Aorta (tissue), 5 donors: ENCODE data around the gene KIRREL2. TPM values are rescaled to one million over a fixed set of nuclear protein-coding genes. Genes with fewer than 3 reads are reported as not detected.

Source experiments
- ATAC-seq: fragments of 200-7000 bp; cut with Tn5 transposase; one replicate; pipeline ENCODE4 v1.9.1; 2022; ENCODE audit warnings: moderate library complexity; ENCODE audit not compliant: low FRiP score
- DNase-seq, 2 donors: peaks; one replicate each; pipeline ENCODE4 v3.0.0-alpha.2; 2020
- H3K27ac ChIP-seq, 2 donors: one replicate each; pipeline ENCODE4 v1.5.1; 2013; ENCODE audit warnings: low read length in 2 of 2, mild to moderate bottlenecking in 2 of 2, moderate library complexity in 2 of 2, control low read depth in 1 of 2, inconsistent platforms in 1 of 2, low read depth in 1 of 2
- H3K27me3 ChIP-seq, 2 donors: one replicate each; pipeline ENCODE4 v1.6.1; 2013; ENCODE audit warnings: control low read depth in 1 of 2, low read length in 1 of 2, mild to moderate bottlenecking in 1 of 2, moderate library complexity in 1 of 2; ENCODE audit not compliant: insufficient read depth in 2 of 2, control insufficient read depth in 1 of 2
- H3K36me3 ChIP-seq, 2 donors: one replicate each; pipeline ENCODE4 v1.6.1; 2013; ENCODE audit warnings: control low read depth in 1 of 2, low read length in 1 of 2, mild to moderate bottlenecking in 1 of 2; ENCODE audit not compliant: insufficient read depth in 2 of 2, control insufficient read depth in 1 of 2
- H3K4me1 ChIP-seq, 2 donors: one replicate each; pipeline ENCODE4 v1.6.1; 2013; ENCODE audit warnings: low read length in 2 of 2, control low read depth in 1 of 2, mild to moderate bottlenecking in 1 of 2, moderate library complexity in 1 of 2; ENCODE audit not compliant: insufficient read depth in 2 of 2, control insufficient read depth in 1 of 2
- H3K4me3 ChIP-seq, 2 donors: one replicate each; pipeline ENCODE4 v1.5.1; 2013; ENCODE audit warnings: low read length in 2 of 2, control low read depth in 1 of 2, mild to moderate bottlenecking in 1 of 2
- H3K9me3 ChIP-seq: one replicate; pipeline ENCODE4 v1.6.1; 2013; ENCODE audit warnings: mild to moderate bottlenecking, low read length; ENCODE audit not compliant: control insufficient read depth
- WGBS, 2 donors: extraction: QIAGEN DNeasy Blood & Tissue Kit; methylation state at CpG; one replicate each; pipeline ENCODE4 v1.1.7; 2013; 5-methylcytosine and 5-hydroxymethylcytosine counted together
- intact Hi-C, 2 donors: fragments of 100-400 bp; cut with DNase I; formaldehyde crosslinking; loops; one replicate each; pipeline versions ENCODE4 v1.14.2 to v1.15.0; 2022
- polyA plus RNA-seq, 2 donors: library from polyadenylated mRNA; stranded (reverse); fragments of 200-250 nt; gene quantifications; one replicate each; pipeline ENCODE4 v1.2.3, GENCODE V29; 2013
- total RNA-seq, 2 donors: library from RNA; stranded (reverse); fragmentation: NEBNext Ultra II Directional; extraction: Animal tissue kit (Norgen Biotek cat#: 25700); gene quantifications; one replicate each; pipeline ENCODE4 v1.2.1, GENCODE V29; 2021
- donor health status: healthy with polysubstance abuse.
- donor health status: Bipolar disorder and iron deficiency.
- donor health status: DM: no; HTN: no; CAD: no.
- donor health status: DM: no; HTN: no; CAD: no.
- donor health status: DM: yes; HTN: yes; CAD: no.

The KIRREL2 gene
- total and polyA plus RNA-seq, 4 donors, result 0.08 to 0.50 TPM; not detected in 2

- DNase-seq (no peak), ATAC-seq (no peak)
- intact Hi-C loops, result no loop called here
- H3K4me3 ChIP-seq, result no peak overlapping the region
- H3K9me3 ChIP-seq, result no peaks in the 10 kb centered on the region
- no peaks in the 10 kb centered on the region for H3K27me3 ChIP-seq
- H3K36me3 ChIP-seq, result no peaks in the 10 kb centered on the region
- WGBS, 2 donors, result 40 to 45% methylated on average over 32 of the region's 32 CpGs
- no peaks in the 10 kb centered on the region for H3K4me1 ChIP-seq
- H3K27ac ChIP-seq, result no peak overlapping the region
Observed at GRCh38 chr19:35851213-35852028, 5.3 kb upstream of the KIRREL2 start.

- no peak within 1 kb of the TSS for H3K27ac ChIP-seq
- intact Hi-C loops, result no loop called here
- H3K4me1 ChIP-seq, result no peaks in the 10 kb centered on the region
- no peaks in the 10 kb centered on the region for H3K9me3 ChIP-seq
- no peak within 1 kb of the TSS for H3K4me3 ChIP-seq
- 48 to 49% methylated on average over 9 of the region's 9 CpGs for WGBS, 2 donors
- H3K27me3 ChIP-seq, result no peaks in the 10 kb centered on the region
- no peak for DNase-seq
- no peak for ATAC-seq
- no peaks in the 10 kb centered on the region for H3K36me3 ChIP-seq
Observed at GRCh38 chr19:35852029-35852780, 4.5 kb upstream of the KIRREL2 start, which contains the start of gene NPHS1. TSS of gene NPHS1 (minus strand) at chr19:35852504. CDS start at chr19:35851837, 667 bp downstream.

- ATAC-seq, result no peak
- Histone ChIP-seq H3K27ac (no peak overlapping the region), H3K36me3 (no peaks in the 10 kb centered on the region), H3K4me3 (no peak overlapping the region), H3K27me3 (no peaks in the 10 kb centered on the region), H3K9me3 (no peaks in the 10 kb centered on the region), H3K4me1 (no peaks in the 10 kb centered on the region)
- DNase-seq, result no peak
- intact Hi-C loops, result no loop called here
- 65 to 67% methylated on average over 8 of the region's 8 CpGs for WGBS, 2 donors
Observed at GRCh38 chr19:35853038-35853756, 3.5 kb upstream of the KIRREL2 start.

GRCh38 chr19:35858311-35858710 lies 1.6 kb downstream of the KIRREL2 start:
- no peaks in the 10 kb centered on the region for H3K27me3 ChIP-seq
- WGBS, 2 donors, result 76 to 78% methylated on average over 6 of the region's 6 CpGs
- intact Hi-C loops, result no loop called here

GRCh38 chr19:35859414-35859813 lies 2.7 kb downstream of the KIRREL2 start:
- peaks cover 2% of the 10 kb centered on the region for H3K9me3 ChIP-seq
- intact Hi-C loops, result no loop called here
- no peak for DNase-seq
- WGBS, 2 donors, result 80 to 91% methylated on average over 4 of the region's 4 CpGs
- H3K4me1 ChIP-seq, result no peaks in the 10 kb centered on the region
- H3K27me3 ChIP-seq, result no peaks in the 10 kb centered on the region
- H3K27ac ChIP-seq, result no peak overlapping the region
- no peaks in the 10 kb centered on the region for H3K36me3 ChIP-seq
- H3K4me3 ChIP-seq, result no peak overlapping the region
- ATAC-seq, result no peak

More at GRCh38 chr19:35858311-35858710, 1.6 kb downstream of the KIRREL2 start:
- Histone ChIP-seq H3K27ac (no peak overlapping the region), H3K4me3 (no peak overlapping the region), H3K36me3 (no peaks in the 10 kb centered on the region), H3K9me3 (peaks cover 2% of the 10 kb centered on the region), H3K4me1 (no peaks in the 10 kb centered on the region)
- no peak for DNase-seq
- ATAC-seq, result no peak

GRCh38 chr19:35860436-35860817 lies 3.7 kb downstream of the KIRREL2 start:
- Histone ChIP-seq H3K27me3 (no peaks in the 10 kb centered on the region), H3K27ac (no peak overlapping the region), H3K36me3 (no peaks in the 10 kb centered on the region), H3K9me3 (peaks cover 2% of the 10 kb centered on the region), H3K4me3 (no peak overlapping the region), H3K4me1 (no peaks in the 10 kb centered on the region)
- intact Hi-C loops, result no loop called here
- 20 to 25% methylated on average over 24 of the region's 24 CpGs for WGBS, 2 donors
- DNase-seq (no peak), ATAC-seq (no peak)

DNA sequence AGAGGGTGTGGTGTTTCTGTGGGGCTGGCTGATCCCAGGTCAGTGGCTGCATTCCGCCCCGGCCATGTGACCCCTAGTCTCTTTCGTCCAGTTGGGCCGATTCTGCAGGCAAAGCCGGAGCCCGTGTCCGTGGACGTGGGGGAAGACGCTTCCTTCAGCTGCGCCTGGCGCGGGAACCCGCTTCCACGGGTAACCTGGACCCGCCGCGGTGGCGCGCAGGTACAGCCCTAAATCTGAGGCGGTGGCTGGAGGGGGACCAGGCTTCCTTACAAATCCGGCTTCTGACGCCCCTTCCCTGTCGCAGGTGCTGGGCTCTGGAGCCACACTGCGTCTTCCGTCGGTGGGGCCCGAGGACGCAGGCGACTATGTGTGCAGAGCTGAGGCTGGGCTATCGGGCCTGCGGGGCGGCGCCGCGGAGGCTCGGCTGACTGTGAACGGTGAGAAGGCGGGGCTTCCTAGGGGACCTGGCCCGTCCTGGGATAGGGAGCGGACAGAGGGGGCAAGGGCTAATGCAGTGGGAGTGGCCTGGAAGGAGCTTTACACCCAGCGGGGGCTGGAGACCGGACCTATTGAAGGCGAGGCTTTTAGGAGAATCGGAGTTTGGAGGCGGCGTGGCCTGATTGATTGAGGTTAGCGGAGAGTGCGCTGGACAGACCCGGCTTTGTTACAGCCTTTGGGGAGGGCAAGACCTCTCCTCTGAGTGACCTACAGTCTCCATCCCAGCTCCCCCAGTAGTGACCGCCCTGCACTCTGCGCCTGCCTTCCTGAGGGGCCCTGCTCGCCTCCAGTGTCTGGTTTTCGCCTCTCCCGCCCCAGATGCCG lies 4.3 kb downstream of the KIRREL2 start:
- Histone ChIP-seq H3K27me3 (no peaks in the 10 kb centered on the region), H3K4me1 (no peaks in the 10 kb centered on the region), H3K4me3 (no peak overlapping the region), H3K36me3 (no peaks in the 10 kb centered on the region), H3K9me3 (peaks cover 2% of the 10 kb centered on the region), H3K27ac (no peak overlapping the region)
- ATAC-seq (peak; percentile 27), DNase-seq (no peak)
- intact Hi-C loops, result no loop called here
- WGBS, 2 donors, result 11% methylated on average over 49 to 55 of the region's 55 CpGs

DNA sequence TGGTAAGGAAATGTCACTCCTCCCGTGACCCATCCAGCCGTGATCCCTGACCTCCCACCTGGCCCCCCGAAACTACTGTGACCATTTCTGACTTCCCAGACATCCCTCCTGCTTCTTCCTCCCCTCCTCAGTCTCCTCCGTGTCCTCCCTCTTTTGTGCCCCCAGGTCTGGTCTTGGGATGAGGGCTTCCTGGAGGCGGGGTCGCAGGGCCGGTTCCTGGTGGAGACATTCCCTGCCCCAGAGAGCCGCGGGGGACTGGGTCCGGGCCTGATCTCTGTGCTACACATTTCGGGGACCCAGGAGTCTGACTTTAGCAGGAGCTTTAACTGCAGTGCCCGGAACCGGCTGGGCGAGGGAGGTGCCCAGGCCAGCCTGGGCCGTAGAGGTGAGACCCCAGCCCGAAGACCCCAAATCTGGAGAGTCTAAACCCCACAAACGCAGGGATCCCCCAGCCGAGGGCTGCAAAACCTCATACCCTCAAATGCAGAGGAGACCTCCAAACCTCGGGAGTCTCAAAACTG lies 5.0 kb downstream of the KIRREL2 start:
- 48% methylated on average over 19 of the region's 19 CpGs for WGBS, 2 donors
- Histone ChIP-seq H3K4me1 (no peaks in the 10 kb centered on the region), H3K4me3 (no peak overlapping the region), H3K36me3 (no peaks in the 10 kb centered on the region), H3K27ac (no peak overlapping the region), H3K9me3 (peaks cover 2% of the 10 kb centered on the region), H3K27me3 (no peaks in the 10 kb centered on the region)
- intact Hi-C loops, result no loop called here
- ATAC-seq, result no peak
- DNase-seq, result no peak
